Embryonic facial prominence (tissue), 1 donor: ENCODE measurements around the gene MPI.

Experiments used
- DNase-seq: peaks from one replicate; pipeline ENCODE4 v3.0.0-alpha.2; 2016; ENCODE audit errors: extremely low spot score

Gene MPI

GRCh38 chr15:74889883-74890664, at the start of gene MPI:
Gene MPI (plus strand): TSS chr15:74890042. CDS start chr15:74890074, 32 bp downstream.
- peak; percentile 60 for DNase-seq

GRCh38 chr15:74840851-74841775, 48.7 kb upstream of the MPI start:
- no peak for DNase-seq

GRCh38 chr15:74841891-74842373, 47.9 kb upstream of the MPI start:
- DNase-seq: no peak

- DNase-seq: peak; percentile 71
These were observed 47.0 kb upstream of the MPI start, which contains the start of gene ULK3 for GRCh38 chr15:74842581-74843444. Gene ULK3 (minus strand): TSS chr15:74843156. CDS start chr15:74843105, 51 bp downstream.

GRCh38 chr15:74843445-74843828, 46.4 kb upstream of the MPI start:
- no peak for DNase-seq

- DNase-seq: no peak
These were observed 45.9 kb upstream of the MPI start for GRCh38 chr15:74843891-74844299.

- DNase-seq: no peak
These were observed 45.3 kb upstream of the MPI start for GRCh38 chr15:74844319-74845207.

- DNase-seq: no peak
These were observed 44.7 kb upstream of the MPI start for GRCh38 chr15:74845208-74845568.

- no peak for DNase-seq
These were observed 44.3 kb upstream of the MPI start for GRCh38 chr15:74845581-74845980.

GRCh38 chr15:74847432-74847831, 42.4 kb upstream of the MPI start:
- DNase-seq: no peak

- no peak for DNase-seq
These were observed 39.4 kb upstream of the MPI start for GRCh38 chr15:74850393-74850792.

GRCh38 chr15:74851960-74852359, 37.9 kb upstream of the MPI start:
- no peak for DNase-seq

- no peak for DNase-seq
These were observed 35.3 kb upstream of the MPI start for GRCh38 chr15:74854453-74855022.

GRCh38 chr15:74855857-74856256, 34.0 kb upstream of the MPI start:
- DNase-seq: no peak

GRCh38 chr15:74856537-74856936, 33.3 kb upstream of the MPI start:
- no peak for DNase-seq

GRCh38 chr15:74857082-74857655, 32.7 kb upstream of the MPI start:
- no peak for DNase-seq

- no peak for DNase-seq
These were observed 32.0 kb upstream of the MPI start for GRCh38 chr15:74857671-74858368.

- DNase-seq: no peak
These were observed 31.5 kb upstream of the MPI start for GRCh38 chr15:74858369-74858740.
